ENCODE results near the gene SWAP70. TPM values are rescaled to one million over a fixed set of nuclear protein-coding genes. Genes with fewer than 3 reads are reported as not detected.

Gene SWAP70
- total and polyA plus RNA-seq, 10 of the 15 experiments (the other 5 are each of a cell fraction or from before 2014, with no cell fraction given), result 20.6 to 62.4 (median 41.7) TPM

GRCh38 chr11:9643751-9644150 lies 20.1 kb upstream of the SWAP70 start:
- SMC1A ChIA-PET (ENCODE audit: uncharacterized antibody, unreplicated experiment), result interaction anchor here (0.9 to 1.3 kb wide), 3 partner anchors 8 to 37 kb away, joined by 3 read pairs; no protein-coding TSS in a partner anchor
- POLR2A ChIA-PET, result no interaction called here
- H2AFZ ChIP-seq (ENCODE audit: control insufficient read depth, low read depth, low read length), result no peak overlapping the region
- ATAC-seq (peak; percentile 94), FAIRE-seq (no peak), DNase-seq (ENCODE audit: low read depth, low spot score) (no peak)
- no peaks in the 10 kb centered on the region for H4K20me1 ChIP-seq (ENCODE audit: control insufficient read depth, insufficient read depth)
- peaks cover 11% of the 10 kb centered on the region for H3K4me1 ChIP-seq (ENCODE audit: control insufficient read depth, insufficient read depth, low read length)
- no peaks in the 10 kb centered on the region for H3K27me3 ChIP-seq (replicated peaks in 1 of 2; ENCODE audit: control insufficient read depth in 2 of 2, insufficient read depth in 2 of 2, low read length in 1 of 2)
- TF ChIP-seq RELB (IDR thresholded peaks at IDR 0.05; ENCODE audit: low read depth) (0 out of 2 replicates have a peak, but pooled peaks have one; percentile 24), SMC3 (IDR thresholded peaks at IDR 0.05; ENCODE audit: borderline replicate concordance, low read length) (no peak), BHLHE40 (IDR thresholded peaks at IDR 0.05; ENCODE audit: borderline replicate concordance in 1 of 2, low read depth in 2 of 2, low read length in 1 of 2) (peak; percentile 91), RUNX3 (IDR thresholded peaks at IDR 0.05; ENCODE audit: low read length) (no peak), ATF7 (IDR thresholded peaks at IDR 0.05; ENCODE audit: low read depth) (0 out of 2 replicates have a peak, but pooled peaks have one; percentile 17), IKZF2 (IDR thresholded peaks at IDR 0.05) (peak in 1 of 2 experiments; percentile 33; a peak in 1 of 4 replicates), PAX5 (IDR thresholded peaks at IDR 0.05; ENCODE audit: borderline replicate concordance, low read depth, low read length) (peak; percentile 65; the same call in 1 of the 2 replicates), RAD51 (IDR thresholded peaks at IDR 0.05) (no peak), E2F8 (IDR thresholded peaks at IDR 0.05; ENCODE audit: low read depth, partially characterized antibody) (no peak), IRF5 (IDR thresholded peaks at IDR 0.05; ENCODE audit: borderline replicate concordance) (no peak), MTA2 (IDR thresholded peaks at IDR 0.05; ENCODE audit: low read depth) (peak; percentile 32; the same call in 1 of the 2 replicates), PAX8 (IDR thresholded peaks at IDR 0.05) (0 out of 2 replicates have a peak, but pooled peaks have one; percentile 73)
- TF ChIP-seq, protein P1, sequence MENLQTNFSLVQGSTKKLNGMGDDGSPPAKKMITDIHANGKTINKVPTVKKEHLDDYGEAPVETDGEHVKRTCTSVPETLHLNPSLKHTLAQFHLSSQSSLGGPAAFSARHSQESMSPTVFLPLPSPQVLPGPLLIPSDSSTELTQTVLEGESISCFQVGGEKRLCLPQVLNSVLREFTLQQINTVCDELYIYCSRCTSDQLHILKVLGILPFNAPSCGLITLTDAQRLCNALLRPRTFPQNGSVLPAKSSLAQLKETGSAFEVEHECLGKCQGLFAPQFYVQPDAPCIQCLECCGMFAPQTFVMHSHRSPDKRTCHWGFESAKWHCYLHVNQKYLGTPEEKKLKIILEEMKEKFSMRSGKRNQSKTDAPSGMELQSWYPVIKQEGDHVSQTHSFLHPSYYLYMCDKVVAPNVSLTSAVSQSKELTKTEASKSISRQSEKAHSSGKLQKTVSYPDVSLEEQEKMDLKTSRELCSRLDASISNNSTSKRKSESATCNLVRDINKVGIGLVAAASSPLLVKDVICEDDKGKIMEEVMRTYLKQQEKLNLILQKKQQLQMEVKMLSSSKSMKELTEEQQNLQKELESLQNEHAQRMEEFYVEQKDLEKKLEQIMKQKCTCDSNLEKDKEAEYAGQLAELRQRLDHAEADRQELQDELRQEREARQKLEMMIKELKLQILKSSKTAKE (IDR thresholded peaks at IDR 0.05; ENCODE audit: low read depth, poor library complexity, severe bottlenecking), result peak; percentile 40
- H3K27ac ChIP-seq (ENCODE audit: control insufficient read depth, insufficient read depth), result no peak overlapping the region
- peaks cover 2% of the 10 kb centered on the region; the same call in 1 of the 3 replicates for H3K9me3 ChIP-seq (replicated peaks; ENCODE audit: control insufficient read depth, insufficient read depth, low read length)
- no peaks in the 10 kb centered on the region for H3K36me3 ChIP-seq (ENCODE audit: control insufficient read depth in 2 of 2, insufficient read depth in 2 of 2, low read length in 1 of 2)
- BruUV-seq (replicated peaks), result no TSS peak
- no peak overlapping the region for H3K4me3 ChIP-seq
- no peak overlapping the region for H3K9ac ChIP-seq (ENCODE audit: control insufficient read depth, insufficient read depth, low read length)
- RAD21 ChIA-PET (ENCODE audit: unreplicated experiment), result interaction anchor here (1.1 kb wide), 1 partner anchor 10 kb away, joined by 4 read pairs; no protein-coding TSS in a partner anchor
- intact Hi-C loops (cut with micrococcal nuclease; ENCODE audit: unreplicated experiment) (no loop called here), in situ Hi-C loops (cut with MboI) (no loop called here)
- no peak overlapping the region for H3K4me2 ChIP-seq (ENCODE audit: control insufficient read depth, insufficient read depth)
- no peaks in the 10 kb centered on the region for H3K79me2 ChIP-seq (ENCODE audit: control insufficient read depth, insufficient read depth, low read length)
- 19% methylated on average over 3 of the region's 3 CpGs for WGBS (ENCODE audit: insufficient coverage, insufficient replicate concordance, low lambda C conversion rate, missing lambda C conversion rate)
- CTCF ChIA-PET, result interaction anchor here (1.0 kb wide), 1 partner anchor 31 kb away, joined by 3 read pairs; no protein-coding TSS in a partner anchor

Measured in GM12878 (cell line).